Caco-2 (cell line): ENCODE measurements around the gene RPF1. TPM values are rescaled to one million over a fixed set of nuclear protein-coding genes. Genes with fewer than 3 reads are reported as not detected.

ENCODE experiments used
- BruUV-seq: library from RNA; stranded (reverse); fragments of 400-500 nt; replicated peaks from 2 replicates; lab custom pipeline; 2021; lab: Mats Ljungman, UMichigan
- CTCF ChIA-PET: fragments of 300-600 bp; sonication (Branson Sonifier 250); formaldehyde crosslinking; loops from one replicate; lab custom pipeline; 2022; ENCODE audit warnings: antibody characterized with exemption; lab: Charles Lee
- POLR2A ChIA-PET: fragments of 300-600 bp; sonication (Branson Sonifier 250); formaldehyde crosslinking; loops from one replicate; lab custom pipeline; 2022; ENCODE audit warnings: antibody characterized with exemption; lab: Charles Lee
- DNase-seq, 2 experiments: peaks; one replicate each; pipeline versions ENCODE4 v3.0.0 to v3.0.0-alpha.2; 2020 to 2022
- H3K27me3 ChIP-seq: replicated peaks from 2 replicates; pipeline ENCODE4 v1.6.0; 2011; ENCODE audit warnings: low read length; ENCODE audit not compliant: control insufficient read depth, insufficient read depth
- H3K36me3 ChIP-seq: 2 replicates; pipeline ENCODE4 v1.5.1; 2011; ENCODE audit warnings: low read length; ENCODE audit not compliant: control insufficient read depth, insufficient read depth
- H3K4me1 ChIP-seq: fragments of 250-450 bp; sonication (Bioruptor Pico); 2 replicates; pipeline ENCODE4 v1.5.1; 2020; ENCODE audit warnings: mild to moderate bottlenecking
- H3K4me3 ChIP-seq: 2 replicates; pipeline ENCODE4 v1.5.1; 2011; ENCODE audit warnings: low read depth, mild to moderate bottlenecking, control low read depth, low read length
- H3K9me3 ChIP-seq: fragments of 250-450 bp; sonication (Bioruptor Pico); 2 replicates; pipeline ENCODE4 v1.5.1; 2020; ENCODE audit warnings: mild to moderate bottlenecking, moderate library complexity
- H3K27ac Mint-ChIP-seq: one replicate; pipeline ENCODE4 v1.8.0; 2022; ENCODE audit warnings: mixed read lengths; ENCODE audit not compliant: unreplicated experiment
- H3K27me3 Mint-ChIP-seq: one replicate; pipeline ENCODE4 v1.8.0; 2022; ENCODE audit warnings: mixed read lengths; ENCODE audit not compliant: insufficient read depth, unreplicated experiment
- H3K36me3 Mint-ChIP-seq: one replicate; pipeline ENCODE4 v1.8.0; 2022; ENCODE audit warnings: mild to moderate bottlenecking, mixed read lengths; ENCODE audit not compliant: insufficient read depth, unreplicated experiment
- H3K4me1 Mint-ChIP-seq: one replicate; pipeline ENCODE4 v1.8.0; 2022; ENCODE audit warnings: low read depth, mixed read lengths; ENCODE audit not compliant: unreplicated experiment
- H3K4me3 Mint-ChIP-seq: one replicate; pipeline ENCODE4 v1.8.0; 2022; ENCODE audit warnings: mild to moderate bottlenecking, moderate library complexity, mixed read lengths; ENCODE audit not compliant: unreplicated experiment
- H3K9me3 Mint-ChIP-seq: one replicate; pipeline ENCODE4 v1.8.0; 2022; ENCODE audit warnings: mixed read lengths; ENCODE audit not compliant: unreplicated experiment
- CTCF ChIP-seq, 2 experiments: fragments of 200-600 bp in 1 of 2; IDR thresholded peaks; 1 replicate in 1 of 2; 2 replicates in 1 of 2; pipeline versions ENCODE4 v1.5.1 to v1.8.0; 2011 to 2022; ENCODE audit warnings: antibody characterized with exemption in 1 of 2, control low read depth in 1 of 2, inconsistent platforms in 1 of 2, low read depth in 1 of 2, low read length in 1 of 2, mild to moderate bottlenecking in 1 of 2, moderate library complexity in 1 of 2; ENCODE audit not compliant: insufficient read depth in 1 of 2, severe bottlenecking in 1 of 2, unreplicated experiment in 1 of 2
- intact Hi-C: fragments of 100-400 bp; cut with micrococcal nuclease; formaldehyde crosslinking; loops from one replicate; pipeline ENCODE4 v1.10.0; 2022; ENCODE audit not compliant: unreplicated experiment
- total RNA-seq: library from RNA; stranded (reverse); gene quantifications from 2 replicates; pipeline ENCODE4 v1.2.3, GENCODE V29; 2022

RPF1 gene
- total RNA-seq, 1 experiment from 2014 or later: 15.7 TPM

GRCh38 chr1:84508510-84508909 lies 29.4 kb downstream of the RPF1 start:
- H3K27me3 ChIP-seq: no peaks in the 10 kb centered on the region
- ChIA-PET CTCF (no interaction called here), POLR2A (no interaction called here)
- Mint-ChIP-seq H3K36me3 (peaks cover 9% of the 10 kb centered on the region), H3K4me3 (no peak overlapping the region), H3K27me3 (no peaks in the 10 kb centered on the region), H3K9me3 (no peaks in the 10 kb centered on the region), H3K27ac (no peak overlapping the region), H3K4me1 (no peaks in the 10 kb centered on the region)
- BruUV-seq: no TSS peak
- intact Hi-C loops: loop anchor here (10.0 kb wide), 1 partner anchor 116 kb away; no protein-coding TSS in a partner anchor
- H3K36me3 ChIP-seq: no peaks in the 10 kb centered on the region
- H3K4me3 ChIP-seq: no peak overlapping the region
- TF ChIP-seq CTCF (IDR thresholded peaks at IDR 0.05; ENCODE audit: insufficient read depth in 1 of 2, low read depth in 1 of 2, low read length in 1 of 2, severe bottlenecking in 1 of 2, unreplicated experiment in 1 of 2): no peak
- peaks cover 7% of the 10 kb centered on the region; the same call in 1 of the 2 replicates for H3K4me1 ChIP-seq
- DNase-seq: no peak
- H3K9me3 ChIP-seq: no peaks in the 10 kb centered on the region

DNA sequence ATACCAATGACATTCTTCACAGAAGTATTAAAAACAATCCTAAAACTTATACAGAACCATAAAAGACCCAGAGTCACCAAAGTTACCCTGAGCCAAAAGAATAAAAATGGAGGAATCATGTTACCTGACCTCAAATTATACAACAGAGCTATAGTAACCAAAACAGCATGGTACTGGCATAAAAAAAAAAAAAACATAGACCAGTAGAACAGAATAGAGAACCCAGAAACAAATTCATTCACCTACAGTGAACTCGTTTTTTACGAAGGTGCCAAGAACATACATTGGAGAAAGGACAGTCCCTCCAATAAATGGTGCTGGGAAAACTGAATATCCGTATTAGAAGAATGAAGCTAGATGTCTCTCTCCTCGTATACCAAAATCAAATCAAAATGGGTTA lies 30.0 kb downstream of the RPF1 start:
- intact Hi-C loops: loop anchor here (10.0 kb wide), 1 partner anchor 116 kb away; no protein-coding TSS in a partner anchor
- H3K4me3 Mint-ChIP-seq: no peak overlapping the region
- DNase-seq: no peak
- ChIA-PET POLR2A (no interaction called here), CTCF (interaction anchor here (0.7 kb wide), 1 partner anchor 127 kb away, joined by 3 read pairs; no protein-coding TSS in a partner anchor)
- Histone ChIP-seq H3K4me1 (peaks cover 7% of the 10 kb centered on the region; the same call in 1 of the 2 replicates), H3K36me3 (no peaks in the 10 kb centered on the region), H3K9me3 (no peaks in the 10 kb centered on the region), H3K4me3 (no peak overlapping the region), H3K27me3 (no peaks in the 10 kb centered on the region)
- H3K27me3 Mint-ChIP-seq: no peaks in the 10 kb centered on the region
- no TSS peak for BruUV-seq
- peaks cover 9% of the 10 kb centered on the region for H3K36me3 Mint-ChIP-seq
- no peak overlapping the region for H3K27ac Mint-ChIP-seq
- no peak for TF ChIP-seq CTCF (IDR thresholded peaks at IDR 0.05; ENCODE audit: insufficient read depth in 1 of 2, low read depth in 1 of 2, low read length in 1 of 2, severe bottlenecking in 1 of 2, unreplicated experiment in 1 of 2)
- no peaks in the 10 kb centered on the region for H3K4me1 Mint-ChIP-seq
- H3K9me3 Mint-ChIP-seq: no peaks in the 10 kb centered on the region

GRCh38 chr1:84510165-84510564 lies 31.1 kb downstream of the RPF1 start:
- no peak overlapping the region for H3K27ac Mint-ChIP-seq
- no peak for DNase-seq
- no peak overlapping the region for H3K4me3 ChIP-seq
- H3K9me3 ChIP-seq: no peaks in the 10 kb centered on the region
- no peaks in the 10 kb centered on the region for H3K4me1 Mint-ChIP-seq
- peaks cover 7% of the 10 kb centered on the region; the same call in 1 of the 2 replicates for H3K4me1 ChIP-seq
- ChIA-PET CTCF (no interaction called here), POLR2A (no interaction called here)
- TF ChIP-seq CTCF (IDR thresholded peaks at IDR 0.05; ENCODE audit: insufficient read depth in 1 of 2, low read depth in 1 of 2, low read length in 1 of 2, severe bottlenecking in 1 of 2, unreplicated experiment in 1 of 2): no peak
- intact Hi-C loops: no loop called here
- H3K36me3 ChIP-seq: no peaks in the 10 kb centered on the region
- H3K9me3 Mint-ChIP-seq: no peaks in the 10 kb centered on the region
- peaks cover 9% of the 10 kb centered on the region for H3K36me3 Mint-ChIP-seq
- BruUV-seq: no TSS peak
- no peak overlapping the region for H3K4me3 Mint-ChIP-seq
- H3K27me3 Mint-ChIP-seq: no peaks in the 10 kb centered on the region
- no peaks in the 10 kb centered on the region for H3K27me3 ChIP-seq
